HG03159 (cell line): Measurements from ENCODE around the gene HPCAL1.

Experiments used
- ATAC-seq: cut with Tn5 transposase; IDR thresholded peaks from one replicate; pipeline ENCODE4 v1.9.1; 2021; ENCODE audit warnings: mild to moderate bottlenecking, moderate library complexity; ENCODE audit not compliant: unreplicated experiment

HPCAL1 gene

DNA sequence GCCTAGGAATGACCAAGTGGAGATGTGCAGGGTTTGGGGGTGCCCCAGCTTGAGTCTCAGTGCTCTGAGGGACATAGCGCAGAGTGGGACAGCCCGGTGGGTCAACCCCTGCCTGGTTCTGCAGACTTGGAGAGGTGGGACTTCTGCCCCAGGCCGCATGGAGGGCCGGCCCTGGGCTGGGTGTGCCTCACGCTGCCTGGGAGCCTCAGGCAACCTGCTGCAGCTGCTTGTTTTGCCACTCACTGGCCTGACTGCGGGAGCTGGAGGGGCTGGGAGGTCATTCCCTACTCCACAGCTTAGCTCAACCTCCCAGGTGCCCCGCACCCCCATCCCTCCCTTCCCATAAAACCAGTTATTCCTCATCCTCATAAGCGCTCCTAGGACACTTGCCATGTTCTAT is 112.3 kb downstream of the HPCAL1 start:
- no peak for ATAC-seq

DNA sequence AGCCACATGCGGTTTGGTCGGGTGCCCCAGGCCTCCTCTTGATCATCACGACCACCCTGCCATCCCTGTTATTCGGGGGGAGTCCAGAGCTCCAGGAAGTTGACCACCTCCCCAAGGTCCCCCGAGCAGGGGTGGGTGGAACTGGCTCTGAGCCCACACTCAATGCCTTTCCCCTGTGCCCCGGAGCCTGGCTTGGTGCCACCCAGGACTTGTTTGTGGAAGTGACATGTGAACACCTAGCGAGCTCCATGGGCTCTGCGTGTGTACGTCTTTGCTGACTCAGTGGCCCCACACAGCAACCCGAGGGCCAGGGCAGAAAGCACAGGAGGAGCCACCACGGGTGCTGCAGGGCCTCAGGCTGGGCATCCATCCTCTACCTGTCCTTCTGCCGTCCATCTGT is 112.9 kb downstream of the HPCAL1 start:
- ATAC-seq = no peak

DNA sequence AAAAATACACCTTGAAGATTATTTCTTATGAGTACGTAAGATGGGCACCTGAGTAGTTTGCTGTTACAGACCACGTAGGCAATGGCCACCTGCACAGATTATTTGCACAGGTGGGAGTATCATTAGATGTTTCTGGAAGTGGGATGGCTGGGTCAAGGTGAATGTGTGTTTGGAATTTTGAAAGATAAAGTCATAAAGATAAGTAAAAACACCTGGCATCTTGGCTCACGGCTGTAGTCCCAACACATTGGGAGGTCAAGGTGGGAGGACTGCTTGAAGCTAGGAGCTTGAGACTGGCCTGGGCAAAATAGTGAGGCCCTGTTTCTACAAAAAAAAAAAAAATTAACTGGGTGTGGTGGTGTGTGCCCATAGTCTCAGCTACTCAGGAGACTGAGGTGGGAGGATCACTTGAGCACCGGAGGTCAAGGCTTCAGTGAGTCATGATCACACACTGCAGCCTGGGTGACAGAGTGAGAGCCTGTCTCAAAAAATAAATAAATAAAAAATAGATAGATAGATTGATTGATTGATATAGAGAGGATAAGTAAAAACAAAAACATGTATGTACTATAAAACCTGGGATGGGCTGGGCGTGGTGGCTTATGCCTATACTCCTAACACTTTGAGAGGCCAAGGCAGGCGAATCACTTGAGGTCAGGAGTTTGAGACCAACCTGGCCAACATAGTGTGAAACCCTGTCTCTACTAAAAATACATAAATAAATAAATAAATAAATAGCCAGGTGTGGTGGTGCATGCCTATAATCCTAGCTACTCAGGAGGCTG is 115.0 kb downstream of the HPCAL1 start:
- no peak for ATAC-seq

DNA sequence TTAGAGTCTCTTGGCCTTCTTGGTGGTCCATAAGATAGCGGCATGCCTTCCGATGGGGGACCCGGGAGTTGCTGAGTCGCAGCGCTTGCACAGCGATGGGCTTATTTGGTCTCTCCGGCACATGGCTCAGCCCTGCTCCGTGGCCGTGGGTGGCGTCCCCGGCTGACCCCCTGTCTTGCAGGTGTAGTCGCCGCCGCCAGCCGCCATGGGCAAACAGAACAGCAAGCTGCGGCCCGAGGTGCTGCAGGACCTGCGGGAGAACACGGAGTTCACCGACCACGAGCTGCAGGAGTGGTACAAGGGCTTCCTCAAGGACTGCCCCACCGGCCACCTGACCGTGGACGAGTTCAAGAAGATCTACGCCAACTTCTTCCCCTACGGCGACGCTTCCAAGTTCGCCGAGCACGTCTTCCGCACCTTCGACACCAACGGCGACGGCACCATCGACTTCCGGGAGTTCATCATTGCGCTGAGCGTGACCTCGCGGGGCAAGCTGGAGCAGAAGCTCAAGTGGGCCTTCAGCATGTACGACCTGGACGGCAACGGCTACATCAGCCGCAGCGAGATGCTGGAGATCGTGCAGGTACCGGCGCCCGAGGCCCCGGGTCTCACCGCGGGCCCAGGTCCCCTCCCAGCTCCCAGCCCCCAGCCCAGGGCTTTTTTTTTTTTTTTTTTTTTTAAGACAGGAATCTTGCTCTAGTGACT is 117.0 kb downstream of the HPCAL1 start:
- ATAC-seq = no peak

DNA sequence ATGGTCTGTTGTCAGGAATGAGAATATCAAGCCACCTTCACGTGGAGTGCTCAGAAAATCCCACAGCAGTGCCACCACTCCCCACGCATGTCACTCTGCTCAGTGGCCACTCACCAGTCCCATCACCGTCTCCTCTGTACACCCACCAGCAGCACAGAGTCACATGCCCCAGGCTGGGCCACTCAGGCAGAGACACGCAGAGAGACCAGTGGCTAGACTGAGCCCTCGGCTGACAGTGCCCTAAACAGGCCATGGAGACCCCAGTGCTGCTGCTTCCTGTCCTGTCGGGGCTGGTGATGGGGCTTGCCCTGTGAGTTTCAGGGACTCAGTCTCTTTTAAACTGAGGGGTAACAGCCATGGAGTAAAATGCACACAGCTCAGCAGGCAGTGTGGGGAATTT is 119.5 kb downstream of the HPCAL1 start:
- ATAC-seq = no peak

DNA sequence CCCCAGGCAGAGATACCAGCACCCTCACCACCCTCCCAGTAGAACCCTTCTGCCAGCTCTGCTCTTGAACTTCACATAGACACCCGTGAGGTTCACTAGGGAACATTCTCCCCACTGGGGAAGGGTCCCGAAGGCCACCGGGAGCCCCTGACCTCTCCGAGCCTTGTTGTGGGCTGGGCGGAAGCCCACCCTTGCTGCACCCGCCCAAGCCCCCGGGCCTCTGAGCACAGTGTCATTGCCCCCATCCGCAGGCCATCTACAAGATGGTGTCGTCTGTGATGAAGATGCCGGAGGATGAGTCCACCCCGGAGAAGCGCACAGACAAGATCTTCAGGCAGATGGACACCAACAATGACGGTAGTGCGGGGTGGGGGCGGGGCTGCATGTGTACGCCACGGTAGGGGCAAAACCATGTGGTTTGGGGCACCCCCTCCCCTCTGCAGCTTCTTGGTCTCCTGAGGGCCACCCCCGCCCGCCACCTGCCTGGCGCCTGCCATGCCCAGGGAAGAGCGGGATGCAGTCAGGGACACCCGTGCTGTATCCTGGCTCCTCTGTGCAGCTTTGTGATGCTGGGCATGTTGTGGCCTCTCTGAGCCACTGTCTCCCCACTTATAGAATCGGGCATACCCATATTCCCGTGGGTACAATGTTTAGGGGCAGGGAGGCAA is 120.2 kb downstream of the HPCAL1 start:
- no peak for ATAC-seq

DNA sequence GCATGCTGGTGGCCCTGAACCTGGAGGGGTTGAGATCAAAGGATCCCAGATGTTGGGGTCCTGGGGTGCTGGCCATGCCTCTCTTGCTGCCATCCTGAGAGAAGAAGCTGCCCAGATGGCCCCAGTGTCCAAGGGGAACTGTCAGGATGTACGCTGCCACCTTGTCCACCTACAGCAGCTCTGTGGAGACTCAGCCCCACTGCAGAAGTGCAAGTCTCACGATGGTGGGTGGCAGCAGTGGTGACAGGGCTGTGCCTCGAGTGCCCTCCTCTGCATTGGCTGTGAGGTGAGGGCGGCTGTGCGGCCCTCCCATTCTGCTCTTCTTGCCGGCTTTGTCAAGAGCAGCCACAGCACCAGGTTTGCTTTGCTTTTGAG is 120.7 kb downstream of the HPCAL1 start:
- no peak for ATAC-seq

DNA sequence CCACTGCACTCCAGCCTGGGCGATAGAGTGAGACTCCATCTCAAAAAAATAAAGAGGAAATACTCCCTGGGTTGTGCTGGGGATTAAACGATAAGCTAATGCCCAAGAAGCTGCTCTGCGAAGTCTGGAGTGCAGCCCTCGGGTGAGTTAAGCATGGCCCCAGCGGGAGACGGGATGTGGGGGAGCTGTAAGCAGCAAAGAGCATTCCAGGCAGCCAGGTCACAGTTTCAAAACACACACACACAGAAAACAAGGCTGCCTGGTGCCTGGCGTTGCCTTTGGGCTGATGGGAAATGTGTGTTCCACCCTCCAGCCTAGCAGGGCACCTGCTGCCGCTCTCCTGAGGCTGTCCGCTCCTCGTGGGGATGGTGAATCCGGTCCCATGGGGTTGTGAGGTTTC is 121.3 kb downstream of the HPCAL1 start:
- no peak for ATAC-seq

DNA sequence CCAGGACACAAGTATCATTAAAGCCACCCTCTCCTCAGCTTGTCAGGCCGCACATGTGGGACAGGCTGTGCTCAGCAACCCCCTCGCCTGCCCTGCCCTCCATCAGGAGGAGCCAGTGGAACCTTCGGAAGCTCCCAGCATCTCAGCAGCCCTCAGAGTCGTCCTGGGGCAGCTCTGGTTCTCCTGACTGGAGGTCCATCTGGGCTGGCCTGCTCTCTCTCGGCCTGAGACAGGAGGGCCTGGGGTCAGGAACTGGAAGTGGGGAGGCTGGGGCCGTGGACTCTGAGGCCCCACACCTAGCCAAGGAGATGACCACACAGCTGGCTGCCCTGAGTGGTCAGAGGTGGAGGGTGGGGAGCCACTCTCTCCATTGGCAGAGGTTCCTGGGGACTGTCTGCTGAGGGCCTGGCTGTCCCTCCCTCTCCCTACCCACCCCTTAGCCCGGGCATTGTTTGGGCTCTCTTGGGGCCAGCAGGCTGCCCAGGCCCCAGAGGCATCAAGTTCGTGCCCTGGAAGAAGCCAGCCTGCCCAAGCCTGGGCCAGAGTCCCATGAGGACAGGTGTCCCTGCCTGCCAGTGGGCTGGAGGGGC is 122.3 kb downstream of the HPCAL1 start:
- ATAC-seq = no peak

DNA sequence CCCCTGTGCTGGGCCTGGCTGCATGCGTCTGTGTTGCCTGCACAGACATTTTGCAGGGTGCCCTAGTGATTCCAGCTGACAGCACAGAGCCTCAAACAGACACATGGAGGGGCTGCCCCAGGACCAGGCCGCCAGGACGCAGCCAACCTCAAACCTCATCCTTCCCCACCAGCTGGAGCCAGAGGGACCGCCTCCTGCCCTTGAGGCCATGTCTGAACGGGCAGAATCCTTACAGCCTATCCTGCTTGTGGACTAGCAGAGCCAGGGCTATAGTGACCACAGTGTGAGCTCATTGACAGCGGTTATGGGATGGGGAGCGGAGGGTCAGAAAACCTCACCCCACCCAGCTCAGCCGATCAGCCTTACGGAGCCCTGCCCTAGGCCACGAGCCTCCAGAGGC is 123.0 kb downstream of the HPCAL1 start:
- ATAC-seq = no peak

DNA sequence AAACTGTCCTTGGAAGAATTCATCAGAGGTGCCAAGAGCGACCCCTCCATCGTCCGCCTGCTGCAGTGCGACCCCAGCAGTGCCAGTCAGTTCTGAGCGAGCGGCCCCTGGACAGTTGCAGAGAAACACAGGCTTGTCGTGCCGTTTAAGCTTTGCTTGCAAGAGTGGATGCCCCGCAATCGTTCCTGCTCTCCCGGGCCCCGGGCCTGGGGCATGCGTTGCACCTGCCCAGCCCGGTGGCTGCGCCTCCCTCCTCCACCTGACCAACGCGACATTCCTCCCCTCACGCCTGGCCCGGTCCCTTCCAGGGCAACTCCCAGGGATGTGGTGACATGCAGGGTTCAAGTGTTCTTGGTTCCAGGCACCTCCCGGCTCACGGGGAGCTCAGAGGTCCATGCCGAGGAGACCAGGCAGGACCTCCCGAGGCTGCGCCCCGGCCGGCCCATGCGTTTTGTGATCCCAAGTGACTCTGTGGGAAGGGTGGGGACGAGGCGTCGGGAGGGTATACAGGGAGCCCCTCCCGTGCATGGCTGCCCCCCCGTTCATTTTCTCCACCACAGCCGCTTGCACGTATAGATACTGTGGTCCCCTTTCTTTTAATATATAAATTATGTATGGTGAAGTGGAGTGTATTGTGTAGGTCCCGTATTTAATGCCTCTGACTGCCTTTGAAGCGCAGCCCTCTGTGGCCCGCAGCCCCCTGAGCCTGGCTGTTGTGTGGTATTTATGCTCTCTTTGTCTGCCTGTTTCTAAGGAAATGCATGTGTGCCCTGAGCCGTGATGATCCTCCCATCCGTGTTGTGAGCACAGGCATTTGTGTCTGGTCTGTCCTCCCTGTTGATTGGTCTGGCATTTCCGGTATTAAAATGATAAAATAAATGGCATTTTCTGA is 124.3 kb downstream of the HPCAL1 start:
- ATAC-seq = no peak

DNA sequence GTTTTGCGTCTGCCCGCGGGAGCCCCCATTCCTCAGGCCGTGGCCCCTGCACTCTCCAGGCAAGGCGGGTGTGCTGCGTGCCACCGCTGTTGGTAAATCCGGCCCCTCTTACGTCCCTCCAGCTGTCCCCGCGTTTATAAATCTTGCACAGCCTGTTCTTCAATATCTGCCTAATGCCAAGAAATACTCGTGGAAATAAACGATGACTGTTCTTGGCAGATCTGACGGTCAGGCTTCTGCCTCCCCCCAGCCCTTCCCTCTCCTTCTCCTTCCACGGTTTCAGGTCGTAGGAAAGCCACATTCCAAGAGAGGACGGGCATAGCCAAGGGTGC is 124.9 kb downstream of the HPCAL1 start:
- no peak for ATAC-seq

DNA sequence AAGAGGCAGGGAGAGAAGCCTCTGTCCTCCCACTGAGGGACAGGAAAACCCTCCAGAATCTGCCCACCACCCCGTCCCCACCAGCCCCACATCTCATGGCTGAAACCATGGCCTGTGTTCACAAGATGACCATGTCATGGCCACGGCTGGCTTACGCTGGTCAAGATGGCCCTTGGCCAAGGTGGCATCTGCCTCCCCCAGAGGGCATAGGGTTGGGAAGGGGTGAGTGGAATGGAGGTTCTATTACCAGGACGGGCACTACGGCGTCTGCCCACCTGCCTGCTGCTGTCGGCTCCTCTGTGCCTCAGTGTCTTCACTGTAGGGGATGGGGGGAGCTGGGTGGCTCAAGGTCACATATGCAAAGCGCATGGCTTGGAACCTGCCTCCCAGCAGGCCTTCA is 125.7 kb downstream of the HPCAL1 start:
- ATAC-seq = no peak

DNA sequence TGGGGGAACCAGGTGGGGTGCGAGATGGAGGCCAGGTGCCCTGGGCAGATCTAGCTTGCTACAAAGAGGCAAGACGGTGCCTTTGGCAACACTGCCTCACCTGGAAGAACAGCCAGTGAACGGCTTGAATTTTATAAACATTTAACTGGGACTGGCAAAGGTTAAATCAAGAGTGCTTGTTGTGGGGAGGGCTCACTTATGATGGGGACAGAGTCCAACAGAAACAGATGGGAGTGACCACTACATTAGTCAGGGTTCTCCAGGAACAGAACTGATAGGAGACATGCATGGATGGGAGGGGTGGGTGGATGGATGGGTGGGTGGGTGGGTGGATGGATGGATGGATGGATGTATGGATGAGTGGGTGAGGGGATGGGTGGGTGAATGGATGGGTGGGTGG is 126.2 kb downstream of the HPCAL1 start:
- no peak for ATAC-seq

DNA sequence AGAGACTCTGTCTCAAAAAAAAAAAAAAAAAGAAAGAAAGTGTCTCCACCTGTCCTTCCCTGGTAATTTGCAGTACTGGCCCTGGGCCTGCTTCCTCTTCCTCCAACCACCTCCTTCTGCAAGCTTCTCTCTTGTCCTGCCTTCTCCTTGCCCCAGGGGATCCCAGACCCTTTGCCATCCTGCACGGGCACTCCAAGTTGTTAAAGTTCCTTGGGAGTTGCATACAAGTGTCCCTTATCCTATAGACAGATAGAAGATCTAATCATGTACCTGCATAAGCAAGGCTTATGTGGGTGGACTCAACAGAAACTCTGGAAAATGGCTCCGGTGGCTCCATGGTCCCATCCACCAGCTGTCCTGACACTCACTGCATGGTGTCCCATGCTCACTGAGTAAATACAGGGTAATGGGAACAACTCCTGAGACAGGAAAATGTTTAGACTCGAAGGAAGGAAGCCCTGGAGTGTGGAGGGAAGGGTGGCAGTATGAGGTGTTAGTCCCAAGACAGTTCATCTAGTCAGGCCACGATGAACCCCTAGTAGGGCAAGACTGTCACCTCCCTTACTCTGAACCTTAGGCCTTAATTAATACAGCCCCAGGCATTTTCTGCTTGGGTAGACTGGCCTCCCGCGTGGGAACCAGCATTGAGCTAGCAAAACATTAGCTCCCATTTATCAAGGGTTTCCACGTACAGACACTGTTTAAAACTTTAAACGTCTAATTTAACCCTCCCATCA is 128.3 kb downstream of the HPCAL1 start:
- no peak for ATAC-seq

DNA sequence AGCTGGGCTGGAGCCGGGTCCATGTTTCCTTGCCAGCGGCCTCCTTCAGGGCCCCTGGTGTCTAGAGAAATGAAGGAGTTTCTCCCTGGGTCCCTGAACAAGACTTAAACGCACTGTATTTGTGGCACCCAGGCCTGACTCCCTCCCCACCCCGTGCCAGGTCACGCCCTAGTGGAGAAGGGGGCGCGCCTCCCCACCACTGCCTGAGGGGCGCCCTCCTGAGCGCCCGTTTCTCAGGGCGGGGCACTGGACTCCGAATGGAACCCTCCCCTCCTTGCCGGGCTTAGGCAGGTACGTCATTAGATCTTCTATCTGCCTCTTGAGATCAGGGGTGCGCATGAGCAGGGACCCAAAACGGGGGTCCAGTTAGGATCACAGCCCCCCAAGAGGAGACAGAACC is 129.1 kb downstream of the HPCAL1 start:
- ATAC-seq = no peak

DNA sequence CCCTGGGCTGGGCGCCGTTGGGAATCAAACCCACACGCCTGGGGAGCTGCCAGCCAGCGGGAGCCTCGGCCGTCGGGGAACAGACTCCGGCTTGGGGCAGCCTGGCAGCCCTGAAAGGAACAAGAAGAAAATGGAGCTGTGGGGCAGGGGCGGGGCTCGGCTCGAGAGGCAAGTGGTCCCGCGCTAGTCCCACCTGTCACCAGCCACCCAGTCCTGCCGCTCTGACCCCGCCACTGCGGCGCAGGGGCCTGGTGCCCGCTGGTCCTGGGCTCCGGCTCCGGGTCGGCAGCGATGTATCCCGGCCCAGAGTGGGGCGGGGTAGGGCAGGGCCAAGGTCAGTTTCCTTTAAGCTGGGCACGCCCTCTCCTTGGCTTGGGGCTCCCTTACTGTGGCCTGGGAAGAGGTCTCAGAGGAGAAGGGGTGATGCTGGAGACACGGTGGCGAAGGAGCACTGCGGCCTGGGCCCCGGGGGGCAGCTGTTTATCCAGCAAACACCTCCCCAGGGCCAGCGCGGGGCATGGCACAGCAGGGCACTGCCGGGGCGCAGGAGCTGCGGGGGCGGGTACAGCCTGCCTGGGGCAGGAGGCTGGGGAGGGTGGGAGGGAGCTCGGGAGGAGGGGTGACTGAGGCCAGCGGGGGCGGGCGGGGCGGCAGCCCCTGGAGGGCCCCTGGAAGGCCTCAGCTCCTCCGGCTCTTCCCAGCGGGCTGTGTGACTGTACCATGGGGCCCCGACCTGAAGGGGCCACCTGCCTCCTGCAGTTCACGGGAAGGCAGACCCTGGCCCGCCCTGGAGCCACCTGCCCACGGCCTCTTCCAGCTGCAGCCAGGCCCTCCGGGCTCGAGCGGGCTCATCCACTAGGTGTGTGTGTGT is 129.8 kb downstream of the HPCAL1 start:
- ATAC-seq = no peak

DNA sequence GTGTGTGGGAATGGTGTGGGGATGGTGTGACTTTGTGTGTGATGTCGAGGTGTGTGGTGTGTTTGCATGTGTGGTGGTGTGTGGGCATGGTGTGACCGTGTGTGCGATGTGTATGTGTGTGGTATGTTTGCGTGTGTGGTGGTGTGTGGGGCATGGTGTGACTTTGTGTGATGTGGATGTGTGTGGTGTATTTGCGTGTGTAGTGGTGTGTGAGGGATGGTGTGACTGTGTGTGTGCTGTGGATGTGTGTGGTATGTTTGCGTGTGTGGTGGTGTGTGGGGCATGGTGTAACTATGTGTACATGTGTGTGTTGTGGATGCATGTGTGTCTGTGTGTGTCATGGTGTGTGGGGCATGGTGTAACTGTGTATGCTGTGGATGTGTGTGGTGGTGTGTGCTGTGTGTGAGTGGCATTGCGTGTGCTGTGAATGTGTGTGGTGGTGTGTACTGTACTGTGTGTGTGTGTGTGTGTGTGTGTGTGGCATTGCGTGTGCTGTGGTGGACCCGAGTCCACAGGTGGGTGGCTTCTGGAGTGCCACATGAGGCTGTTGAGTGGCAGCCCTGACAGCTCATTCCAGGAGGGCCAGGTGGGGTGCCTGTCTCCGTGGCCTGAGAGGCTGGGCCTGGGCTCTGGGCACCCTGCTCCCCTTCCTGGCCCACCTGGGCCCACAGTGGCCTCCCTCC is 130.7 kb downstream of the HPCAL1 start:
- ATAC-seq = no peak
